SK-N-SH treated with all-trans-retinoic acid at 6 μM for 48 hours (cell line): ENCODE data around the gene MPC1.

Source experiments
- ATAC-seq: fragments of 200-7000 bp; cut with Tn5 transposase; 3 replicates; pipeline ENCODE4 v1.9.1; 2020; ENCODE audit warnings: mild to moderate bottlenecking, moderate library complexity
- ARNTL ChIP-seq: fragments of 450-650 bp; formaldehyde crosslinking; IDR thresholded peaks from 2 replicates; pipeline ENCODE4 v1.5.0; 2020; ENCODE audit warnings: low read depth, mild to moderate bottlenecking, moderate library complexity, borderline replicate concordance
- BACH2 ChIP-seq: fragments of 250-450 bp; sonication (Bioruptor Pico); IDR thresholded peaks from 2 replicates; pipeline ENCODE4 v1.9.0; 2021; ENCODE audit warnings: mild to moderate bottlenecking, borderline replicate concordance
- CSRNP3 ChIP-seq: fragments of 250-450 bp; sonication (Bioruptor Pico); IDR thresholded peaks from 2 replicates; pipeline ENCODE4 v1.5.1; 2021; ENCODE audit warnings: mild to moderate bottlenecking, moderate library complexity
- GLIS3 ChIP-seq: fragments of 250-450 bp; sonication (Bioruptor Pico); IDR thresholded peaks from 2 replicates; pipeline ENCODE4 v1.5.0; 2020; ENCODE audit warnings: mild to moderate bottlenecking, moderate library complexity
- PPARA ChIP-seq: fragments of 250-450 bp; sonication (Bioruptor Pico); IDR thresholded peaks from 2 replicates; pipeline ENCODE4 v1.5.0; 2020; ENCODE audit warnings: mild to moderate bottlenecking, borderline replicate concordance
- SNAI2 ChIP-seq: fragments of 250-450 bp; sonication (Bioruptor Pico); IDR thresholded peaks from 2 replicates; pipeline ENCODE4 v1.5.0; 2020; ENCODE audit warnings: mild to moderate bottlenecking, moderate library complexity
- TCF4 ChIP-seq: fragments of 250-450 bp; sonication (Bioruptor Pico); IDR thresholded peaks from 2 replicates; pipeline ENCODE4 v1.8.0; 2021; ENCODE audit warnings: mild to moderate bottlenecking, moderate library complexity, borderline replicate concordance
- ZC3H10 ChIP-seq: fragments of 250-450 bp; sonication (Bioruptor Pico); IDR thresholded peaks from 2 replicates; pipeline ENCODE4 v1.5.1; 2021; ENCODE audit warnings: mild to moderate bottlenecking, moderate library complexity
- TF ChIP-seq, protein P1 (sequence below): fragments of 250-450 bp; sonication (Bioruptor Pico); IDR thresholded peaks from 2 replicates; pipeline ENCODE4 v1.5.1; 2020; ENCODE audit warnings: low read depth, mild to moderate bottlenecking, moderate library complexity

The MPC1 gene

GRCh38 chr6:166317261-166318212 is 65.2 kb downstream of the MPC1 start:
- no peak for TF ChIP-seq CSRNP3 (CRISPR knock-in tag)
- TF ChIP-seq ARNTL = no peak
- TF ChIP-seq, protein P1, sequence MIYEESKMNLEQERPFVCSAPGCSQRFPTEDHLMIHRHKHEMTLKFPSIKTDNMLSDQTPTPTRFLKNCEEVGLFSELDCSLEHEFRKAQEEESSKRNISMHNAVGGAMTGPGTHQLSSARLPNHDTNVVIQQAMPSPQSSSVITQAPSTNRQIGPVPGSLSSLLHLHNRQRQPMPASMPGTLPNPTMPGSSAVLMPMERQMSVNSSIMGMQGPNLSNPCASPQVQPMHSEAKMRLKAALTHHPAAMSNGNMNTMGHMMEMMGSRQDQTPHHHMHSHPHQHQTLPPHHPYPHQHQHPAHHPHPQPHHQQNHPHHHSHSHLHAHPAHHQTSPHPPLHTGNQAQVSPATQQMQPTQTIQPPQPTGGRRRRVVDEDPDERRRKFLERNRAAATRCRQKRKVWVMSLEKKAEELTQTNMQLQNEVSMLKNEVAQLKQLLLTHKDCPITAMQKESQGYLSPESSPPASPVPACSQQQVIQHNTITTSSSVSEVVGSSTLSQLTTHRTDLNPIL = no peak
- no peak for TF ChIP-seq GLIS3 (CRISPR knock-in tag)
- TF ChIP-seq PPARA (CRISPR knock-in tag) = no peak
- ATAC-seq = peak; percentile 41

GRCh38 chr6:166315436-166315835 is 67.3 kb downstream of the MPC1 start:
- ATAC-seq = no peak
- TF ChIP-seq BACH2 (CRISPR knock-in tag) = no peak
- no peak for TF ChIP-seq CSRNP3 (CRISPR knock-in tag)
- no peak for TF ChIP-seq SNAI2
- no peak for TF ChIP-seq ZC3H10 (CRISPR knock-in tag)
- TF ChIP-seq TCF4 (CRISPR knock-in tag) = no peak
- TF ChIP-seq, all 23 proteins: peak for 0
